H1 (cell line): ENCODE data around the gene ATXN8OS. TPM values are rescaled to one million over a fixed set of nuclear protein-coding genes. Genes with fewer than 3 reads are reported as not detected.

Experiments used
- CTCF ChIA-PET: fragments of 300-600 bp; sonication (Branson Sonifier 250); formaldehyde crosslinking; loops from one replicate; lab custom pipeline; 2021; ENCODE audit not compliant: partially characterized antibody; lab: Charles Lee
- POLR2A ChIA-PET: fragments of 300-600 bp; sonication (Branson Sonifier 250); formaldehyde crosslinking; loops from one replicate; lab custom pipeline; 2021; ENCODE audit warnings: inconsistent platforms; ENCODE audit not compliant: partially characterized antibody; lab: Charles Lee
- DNase-seq, 2 experiments: peaks; one replicate each; pipeline versions ENCODE4 v3.0.0 to v3.0.0-alpha.2; 2010 to 2022; ENCODE audit warnings: low spot score in 2 of 2, low read depth in 1 of 2, mixed read lengths in 1 of 2
- FAIRE-seq: peaks from 2 replicates; lab custom pipeline; 2011; peaks lifted over from hg19 to GRCh38; lab: Jason Lieb, UNC
- H2AFZ ChIP-seq: 2 replicates; pipeline ENCODE4 v1.8.1; 2012; ENCODE audit warnings: low read length, inconsistent platforms
- H2AK5ac ChIP-seq: 2 replicates; pipeline ENCODE4 v1.6.1; 2013; ENCODE audit warnings: low read depth, low read length
- H2BK120ac ChIP-seq: replicated peaks from 2 replicates; pipeline ENCODE3; 2013; ENCODE audit warnings: low read depth, low read length, inconsistent platforms
- H2BK12ac ChIP-seq: 2 replicates; pipeline ENCODE4 v1.6.1; 2013; ENCODE audit warnings: low read depth, low read length
- H2BK15ac ChIP-seq: 2 replicates; pipeline ENCODE4 v1.6.1; 2013; ENCODE audit warnings: low read length
- H2BK20ac ChIP-seq: 2 replicates; pipeline ENCODE4 v1.6.1; 2013; ENCODE audit warnings: low read length
- H2BK5ac ChIP-seq: 2 replicates; pipeline ENCODE4 v1.6.1; 2013; ENCODE audit warnings: low read depth, low read length
- H3K14ac ChIP-seq: 2 replicates; pipeline ENCODE4 v1.6.1; 2013; ENCODE audit warnings: inconsistent platforms; ENCODE audit not compliant: insufficient read length
- H3K18ac ChIP-seq: 2 replicates; pipeline ENCODE4 v1.6.1; 2013; ENCODE audit warnings: low read length; ENCODE audit errors: extremely low read depth
- H3K23ac ChIP-seq: 2 replicates; pipeline ENCODE4 v1.6.1; 2013; ENCODE audit warnings: inconsistent platforms; ENCODE audit not compliant: insufficient read length
- H3K23me2 ChIP-seq: 2 replicates; pipeline ENCODE4 v1.6.1; 2013; ENCODE audit warnings: low read depth, low read length
- H3K27ac ChIP-seq: 2 replicates; pipeline ENCODE4 v1.6.1; 2011; ENCODE audit warnings: low read depth, low read length, inconsistent platforms
- H3K27me3 ChIP-seq, 4 experiments: replicated peaks in 1 of 4; 1 replicate in 1 of 4; 2 replicates in 3 of 4; pipeline versions ENCODE4 v1.6.1 to v1.8.1; 2011 to 2013; ENCODE audit warnings: low read length in 3 of 4, mild to moderate bottlenecking in 3 of 4, inconsistent platforms in 2 of 4, mixed read lengths in 2 of 4, moderate library complexity in 1 of 4; ENCODE audit not compliant: control insufficient read depth in 3 of 4, insufficient read depth in 3 of 4; ENCODE audit errors: extremely low read depth in 1 of 4
- H3K36me3 ChIP-seq, 4 experiments: 2 replicates each; pipeline versions ENCODE4 v1.6.1 to v1.8.1; 2011 to 2013; ENCODE audit warnings: mild to moderate bottlenecking in 4 of 4, low read length in 3 of 4, moderate library complexity in 2 of 4, control low read depth in 1 of 4, inconsistent platforms in 1 of 4; ENCODE audit not compliant: insufficient read depth in 4 of 4, control insufficient read depth in 2 of 4
- H3K4ac ChIP-seq: replicated peaks from 2 replicates; pipeline ENCODE3; 2013; ENCODE audit warnings: low read length, low read depth, mixed read lengths, inconsistent platforms; ENCODE audit not compliant: insufficient read length
- H3K4me1 ChIP-seq, 4 experiments: replicated peaks in 1 of 4; 1 replicate in 1 of 4; 2 replicates in 3 of 4; pipeline versions ENCODE4 v1.6.1 to v1.8.1; 2011 to 2013; ENCODE audit warnings: low read length in 3 of 4, inconsistent platforms in 2 of 4, mixed read lengths in 1 of 4; ENCODE audit not compliant: insufficient read depth in 4 of 4, control insufficient read depth in 3 of 4
- H3K4me2 ChIP-seq, 2 experiments: 2 replicates each; pipeline versions ENCODE4 v1.6.1 to v1.8.1; 2011 to 2013; ENCODE audit warnings: low read depth in 2 of 2, low read length in 2 of 2, control low read depth in 1 of 2, inconsistent platforms in 1 of 2, mild to moderate bottlenecking in 1 of 2; ENCODE audit not compliant: insufficient read depth in 1 of 2
- H3K4me3 ChIP-seq, 4 experiments: fragments of 200-600, 300-600 bp in 1 of 4; sonication (generic), shearing (Covaris generic), sonication (Bioruptor Twin) in 1 of 4; 2 replicates each; pipeline versions ENCODE4 v1.5.1 to v1.8.1; 2011 to 2016; ENCODE audit warnings: low read length in 4 of 4, low read depth in 3 of 4, control low read depth in 2 of 4, inconsistent platforms in 2 of 4, mild to moderate bottlenecking in 2 of 4, mixed read lengths in 1 of 4, moderate library complexity in 1 of 4; ENCODE audit not compliant: insufficient read depth in 2 of 4; ENCODE audit errors: extremely low read depth in 1 of 4
- H3K56ac ChIP-seq: replicated peaks from 2 replicates; pipeline ENCODE3; 2013; ENCODE audit warnings: low read depth, mild to moderate bottlenecking, mixed read lengths, low read length, inconsistent platforms; ENCODE audit not compliant: insufficient read length
- H3K79me1 ChIP-seq: 2 replicates; pipeline ENCODE4 v1.6.1; 2013; ENCODE audit warnings: low read depth, low read length, control low read depth
- H3K79me2 ChIP-seq, 2 experiments: 2 replicates each; pipeline versions ENCODE4 v1.6.1 to v1.8.1; 2012 to 2013; ENCODE audit warnings: low read length in 2 of 2, mild to moderate bottlenecking in 2 of 2, inconsistent platforms in 1 of 2; ENCODE audit not compliant: insufficient read depth in 2 of 2, control insufficient read depth in 1 of 2
- H3K9ac ChIP-seq, 4 experiments: replicated peaks in 1 of 4; 1 replicate in 1 of 4; 2 replicates in 3 of 4; pipeline versions ENCODE4 v1.6.1 to v1.8.1; 2011 to 2013; ENCODE audit warnings: low read depth in 3 of 4, low read length in 3 of 4, control low read depth in 2 of 4, mild to moderate bottlenecking in 2 of 4, moderate library complexity in 2 of 4, inconsistent platforms in 1 of 4; ENCODE audit errors: extremely low read depth in 1 of 4
- H3K9me3 ChIP-seq, 2 experiments: 2 replicates each; pipeline versions ENCODE4 v1.6.1 to v1.8.1; 2012 to 2013; ENCODE audit warnings: mild to moderate bottlenecking in 2 of 2, moderate library complexity in 2 of 2, control low read depth in 1 of 2, inconsistent platforms in 1 of 2, low read depth in 1 of 2, low read length in 1 of 2, mixed read lengths in 1 of 2; ENCODE audit not compliant: insufficient read depth in 2 of 2
- H4K20me1 ChIP-seq, 2 experiments: replicated peaks in 1 of 2; 2 replicates each; pipeline versions ENCODE3 to v1.8.1; 2011 to 2013; ENCODE audit warnings: inconsistent platforms in 2 of 2, low read length in 2 of 2, mild to moderate bottlenecking in 1 of 2; ENCODE audit not compliant: insufficient read depth in 2 of 2, control insufficient read depth in 1 of 2
- H4K5ac ChIP-seq: 2 replicates; pipeline ENCODE4 v1.6.1; 2013; ENCODE audit warnings: low read length, low read depth, mixed read lengths, inconsistent platforms; ENCODE audit not compliant: insufficient read length
- H4K8ac ChIP-seq: 2 replicates; pipeline ENCODE4 v1.8.0; 2013; ENCODE audit warnings: mild to moderate bottlenecking, moderate library complexity, low read length, inconsistent platforms; ENCODE audit not compliant: insufficient read depth; ENCODE audit errors: extremely low read depth
- H4K91ac ChIP-seq: replicated peaks from 2 replicates; pipeline ENCODE3; 2013; ENCODE audit warnings: low read length, mixed read lengths, inconsistent platforms; ENCODE audit not compliant: insufficient read length
- CBX5 ChIP-seq: fragments of 300-800, 300-1000 bp; sonication (generic); IDR thresholded peaks from 2 replicates; pipeline ENCODE4 v1.7.1; 2016; ENCODE audit warnings: antibody characterized with exemption, low read length, low read depth
- CHD2 ChIP-seq: IDR thresholded peaks from 2 replicates; pipeline ENCODE4 v1.6.1; 2012; ENCODE audit warnings: low read length, improper control_type of control experiment
- CTBP2 ChIP-seq: IDR thresholded peaks from 2 replicates; pipeline ENCODE4 v1.7.0; 2011; ENCODE audit warnings: borderline replicate concordance, mild to moderate bottlenecking, moderate library complexity, mixed read lengths, low read length; ENCODE audit not compliant: insufficient read depth, insufficient read length
- KDM4A ChIP-seq: IDR thresholded peaks from one replicate; pipeline ENCODE4 v1.7.1; 2012; ENCODE audit warnings: low read depth, mild to moderate bottlenecking, moderate library complexity, low read length, inconsistent platforms; ENCODE audit not compliant: severe bottlenecking
- RBBP5 ChIP-seq: IDR thresholded peaks from 2 replicates; pipeline ENCODE4 v1.7.1; 2012; ENCODE audit warnings: low read depth, mild to moderate bottlenecking, inconsistent platforms, low read length, moderate library complexity, borderline replicate concordance
- RNF2 ChIP-seq: fragments of 200-900, 300-1000 bp; sonication (generic); IDR thresholded peaks from 2 replicates; pipeline ENCODE4 v1.7.1; 2016; ENCODE audit warnings: borderline replicate concordance, low read depth, mild to moderate bottlenecking, antibody characterized with exemption, low read length; ENCODE audit not compliant: poor library complexity, severe bottlenecking; ENCODE audit errors: missing control alignments
- ZNF274 ChIP-seq: IDR thresholded peaks from 2 replicates; pipeline ENCODE4 v1.7.0; 2012; ENCODE audit warnings: low read length, borderline replicate concordance; ENCODE audit errors: extremely low read depth
- WGBS, 2 experiments: shearing (Covaris generic) in 1 of 2; methylation state at CpG; one replicate each; pipeline versions ENCODE4 v1.1.6 to v1.1.7; 2013 to 2015; ENCODE audit warnings: low lambda C conversion rate in 2 of 2, mixed read lengths in 2 of 2, inconsistent platforms in 1 of 2, low coverage in 1 of 2, missing lambda C conversion rate in 1 of 2; ENCODE audit not compliant: insufficient replicate concordance in 2 of 2, insufficient coverage in 1 of 2, insufficient read length in 1 of 2; ENCODE audit errors: extremely low coverage in 1 of 2, missing lambda C conversion rate in 1 of 2; 5-methylcytosine and 5-hydroxymethylcytosine counted together
- polyA plus RNA-seq, 7 experiments: library from polyadenylated mRNA; depleted of rRNA in 3 of 7; stranded (reverse) in 5 of 7; unstranded in 2 of 7; fragments of >200 nt in 5 of 7; fragments of 200-250 nt in 2 of 7; gene quantifications; 1 replicate in 5 of 7; 2 replicates in 1 of 7; 4 replicates in 1 of 7; pipeline versions ENCODE4 v1.2.1 to v1.2.3, GENCODE V29; 2011 to 2013; ENCODE audit warnings: missing spikeins in 2 of 7, mixed read lengths in 2 of 7
- total RNA-seq: library from RNA; stranded (reverse); fragmentation: NEBNext Ultra II Directional; extraction: Animal tissue kit (Norgen Biotek cat#: 25700); gene quantifications from 2 replicates; pipeline ENCODE4 v1.2.1, GENCODE V29; 2021

Gene ATXN8OS
- total and polyA plus RNA-seq, 2 of the 8 experiments (the other 6 are each of a cell fraction or from before 2014, with no cell fraction given): not detected

DNA sequence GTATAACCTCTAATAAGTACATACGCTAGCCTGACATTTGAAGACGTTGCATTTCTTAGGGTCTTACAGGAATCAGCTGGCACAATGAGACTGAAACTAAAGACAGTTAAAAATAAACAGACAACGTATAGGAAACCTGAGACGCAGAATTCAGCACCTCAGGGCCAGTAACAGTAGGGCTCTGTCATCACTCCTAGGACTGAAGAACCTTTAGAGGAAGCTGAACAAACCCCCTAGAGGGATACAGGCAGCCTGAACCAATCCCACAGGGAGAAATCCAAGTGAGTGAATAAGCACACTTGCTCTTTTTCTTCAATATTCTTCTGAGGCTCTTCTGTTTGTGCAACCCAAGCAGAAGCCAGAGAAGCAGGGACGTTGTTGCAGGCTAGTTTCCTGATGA, 54.5 kb downstream of the ATXN8OS start:
- Histone ChIP-seq H3K79me2 (no peaks in the 10 kb centered on the region), H2AK5ac (no peak overlapping the region), H4K5ac (no peak overlapping the region), H3K79me1 (no peaks in the 10 kb centered on the region), H3K4ac (no peak overlapping the region), H2BK12ac (no peak overlapping the region), H4K20me1 (no peaks in the 10 kb centered on the region), H3K27ac (no peak overlapping the region), H3K9me3 (no peaks in the 10 kb centered on the region), H4K8ac (no peak overlapping the region), H3K9ac (no peak overlapping the region), H3K23me2 (no peaks in the 10 kb centered on the region), H2BK5ac (no peak overlapping the region), H4K91ac (no peak overlapping the region), H3K27me3 (no peaks in the 10 kb centered on the region), H3K14ac (no peak overlapping the region), H2BK15ac (no peak overlapping the region), H3K4me1 (peaks cover 0 to 4% (median 0%) of the 10 kb centered on the region in 4 experiments; a peak in 1 of 7 replicates), H3K18ac (no peak overlapping the region), H2BK120ac (no peak overlapping the region), H3K4me3 (no peak overlapping the region), H3K23ac (no peak overlapping the region), H2AFZ (peak overlapping the region; percentile 84; the same call in 1 of the 2 replicates), H3K56ac (no peak overlapping the region), H3K4me2 (no peak overlapping the region), H2BK20ac (no peak overlapping the region), H3K36me3 (no peaks in the 10 kb centered on the region)
- ChIA-PET POLR2A (no interaction called here), CTCF (interaction anchor here (0.7 kb wide), 2 partner anchors 1079 to 1364 kb away, joined by 3 read pairs; no protein-coding TSS in a partner anchor)
- TF ChIP-seq CBX5: no peak
- TF ChIP-seq RNF2: no peak
- no peak for TF ChIP-seq KDM4A
- TF ChIP-seq RBBP5: no peak
- TF ChIP-seq ZNF274: no peak
- TF ChIP-seq CHD2: no peak
- TF ChIP-seq CTBP2: no peak
- WGBS, 2 experiments: 75% methylated on average over 5 of the region's 5 CpGs; no CpG with 5 or more reads in 1 of the 2 experiments
- no peak for DNase-seq
- FAIRE-seq: no peak
